Testis (tissue), 3 donors: ENCODE data around the gene CHRNA1. TPM values are rescaled to one million over a fixed set of nuclear protein-coding genes. Genes with fewer than 3 reads are reported as not detected.

Experiments
- DNase-seq: peaks from one replicate; pipeline ENCODE4 v3.0.0-alpha.2; 2019
- H3K27ac ChIP-seq, 2 donors: fragments of 200-600 bp; sonication (generic); one replicate each; pipeline ENCODE4 v1.5.1; 2019
- H3K27me3 ChIP-seq: fragments of 200-600 bp; sonication (generic); one replicate; pipeline ENCODE4 v1.5.1; 2019
- H3K36me3 ChIP-seq: fragments of 200-600 bp; sonication (generic); one replicate; pipeline ENCODE4 v1.5.1; 2017; ENCODE audit warnings: low read depth; ENCODE audit errors: missing control alignments
- H3K4me1 ChIP-seq: fragments of 200-600 bp; sonication (generic); one replicate; pipeline ENCODE4 v1.5.1; 2019
- H3K4me3 ChIP-seq, 2 donors: fragments of 200-600 bp; sonication (generic); one replicate each; pipeline ENCODE4 v1.5.1; 2017 to 2019
- H3K9me3 ChIP-seq: fragments of 200-600 bp; sonication (generic); one replicate; pipeline ENCODE4 v1.5.1; 2017
- CTCF ChIP-seq, 3 experiments: fragments of 450-650 bp in 2 of 3; fragments of 200-600 bp in 1 of 3; sonication (generic) in 1 of 3; IDR thresholded peaks; one replicate each; pipeline ENCODE4 v1.5.1; 2016 to 2019; ENCODE audit warnings: antibody characterized with exemption in 3 of 3, mild to moderate bottlenecking in 2 of 3, moderate library complexity in 1 of 3
- POLR2A ChIP-seq: fragments of 450-650 bp; IDR thresholded peaks from one replicate; pipeline ENCODE4 v1.6.1; 2017; ENCODE audit warnings: antibody characterized with exemption, mild to moderate bottlenecking, moderate library complexity
- whole genome bisulfite sequencing, 2 donors: methylation state at CpG; one replicate each; pipeline ENCODE4 v1.1.5; 2018; 5-methylcytosine and 5-hydroxymethylcytosine counted together
- intact Hi-C: fragments of 100-400 bp; cut with DNase I; formaldehyde crosslinking; loops from one replicate; pipeline ENCODE4 v1.15.1; 2023; ENCODE audit warnings: low total_unique reads
- polyA plus RNA-seq: library from polyadenylated mRNA; stranded (reverse); fragments of 350-450 nt; fragmentation: Illumina TruSeq; extraction: RNeasy Lipid Tissue Mini Kit (QIAGEN cat#74804); gene quantifications from one replicate; pipeline ENCODE4 v1.2.3, GENCODE V29; 2014; ENCODE audit warnings: low read depth, low replicate concordance; ENCODE audit not compliant: insufficient read depth
- total RNA-seq, 2 donors: library from RNA; depleted of rRNA; stranded (reverse); fragments of >200 nt; gene quantifications; one replicate each; pipeline ENCODE4 v1.2.3, GENCODE V29; 2016

Gene CHRNA1
- total and polyA plus RNA-seq, 3 donors from 2014 or later = 0.25 to 2.7 (median 1.2) TPM

DNA sequence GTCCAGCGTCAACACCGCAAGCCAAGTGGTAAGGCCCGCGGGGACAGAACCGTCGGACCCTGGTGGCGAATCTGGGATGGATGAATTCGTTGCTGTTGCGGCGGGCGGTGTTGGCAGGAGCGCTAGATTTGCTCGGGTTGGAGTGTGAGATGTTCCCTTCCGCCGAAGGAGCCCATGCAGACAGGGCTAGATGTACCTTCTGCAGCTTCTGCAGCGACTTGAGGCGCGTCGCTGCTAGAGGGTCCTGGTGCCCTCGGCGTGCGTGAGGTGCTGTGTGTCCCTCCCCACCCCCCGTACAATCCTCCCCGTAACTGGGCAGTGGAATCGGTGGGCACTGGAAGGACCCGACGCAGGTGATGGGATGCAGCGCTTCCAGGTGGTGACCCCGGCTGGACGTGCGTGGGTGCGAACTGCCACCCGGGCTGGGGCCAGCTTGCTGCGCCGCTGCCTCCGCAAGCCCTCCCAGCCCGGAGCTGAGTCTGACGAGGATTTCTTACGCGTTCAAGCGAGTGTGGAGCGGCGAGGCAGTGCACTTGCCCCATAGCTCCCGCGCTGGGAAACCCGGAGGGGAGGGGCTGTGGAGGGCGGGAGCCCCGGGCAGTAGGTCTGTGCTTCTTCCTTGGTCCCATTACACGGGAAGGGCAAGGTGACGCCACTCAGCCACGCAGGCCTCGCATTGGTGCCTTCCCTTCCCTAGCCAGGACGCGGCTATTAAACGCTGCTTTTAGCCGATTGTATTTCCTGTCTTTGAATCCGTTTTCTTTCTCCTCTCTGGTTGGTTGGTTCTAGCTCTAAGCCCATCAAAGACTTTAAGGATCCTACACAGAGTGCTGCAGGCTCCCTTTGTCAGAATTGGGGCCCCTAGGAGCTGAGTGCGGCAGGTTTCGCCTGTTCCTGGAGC is 34.2 kb downstream of the CHRNA1 start:
- Histone ChIP-seq H3K4me1 (no peaks in the 10 kb centered on the region), H3K27ac (no peak overlapping the region), H3K4me3 (peak overlapping the region; percentile 36 to 57), H3K27me3 (no peaks in the 10 kb centered on the region), H3K9me3 (no peaks in the 10 kb centered on the region), H3K36me3 (no peaks in the 10 kb centered on the region)
- DNase-seq = peak; percentile 21
- no peak for TF ChIP-seq POLR2A
- TF ChIP-seq CTCF (IDR thresholded peaks at IDR 0.05) = no peak
- 5 to 18% methylated on average over 5 to 52 of the region's 59 CpGs for WGBS, 2 donors
- intact Hi-C loops = no loop called here

- intact Hi-C loops = no loop called here
- no peaks in the 10 kb centered on the region for H3K4me1 ChIP-seq
- no peaks in the 10 kb centered on the region for H3K36me3 ChIP-seq
- H3K9me3 ChIP-seq = no peaks in the 10 kb centered on the region
- no peaks in the 10 kb centered on the region for H3K27me3 ChIP-seq
- DNase-seq = no peak
- TF ChIP-seq POLR2A (no peak), CTCF (IDR thresholded peaks at IDR 0.05) (no peak)
- H3K4me3 ChIP-seq = no peak overlapping the region
- no peak overlapping the region for H3K27ac ChIP-seq
- 63 to 89% methylated on average over 9 of the region's 9 CpGs for WGBS, 2 donors
Observed at GRCh38 chr2:174728096-174728495, 36.2 kb downstream of the CHRNA1 start.

DNA sequence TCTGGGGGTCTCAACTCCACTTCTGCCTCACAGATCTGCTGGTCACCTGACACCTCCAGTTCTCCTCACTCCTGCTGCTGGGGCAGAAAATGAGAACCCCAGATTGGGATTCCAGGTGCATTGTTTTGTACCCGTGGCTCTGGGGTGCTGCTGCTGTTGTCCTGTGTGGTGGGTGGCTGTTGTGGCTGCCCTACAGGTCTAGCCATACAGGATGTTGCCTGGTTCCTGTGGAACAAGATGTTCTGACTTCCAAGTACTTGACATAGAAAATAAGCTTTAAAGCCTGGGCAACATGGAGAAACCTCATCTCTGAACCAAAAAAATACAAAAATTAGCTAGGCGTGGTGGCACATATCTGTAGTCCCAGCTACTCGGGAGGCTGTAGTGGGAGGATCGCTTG is 38.1 kb downstream of the CHRNA1 start:
- intact Hi-C loops = no loop called here
- Histone ChIP-seq H3K4me3 (no peak overlapping the region), H3K4me1 (no peaks in the 10 kb centered on the region), H3K27ac (no peak overlapping the region), H3K9me3 (no peaks in the 10 kb centered on the region), H3K36me3 (no peaks in the 10 kb centered on the region), H3K27me3 (no peaks in the 10 kb centered on the region)
- no peak for DNase-seq
- WGBS, 2 donors = 49 to 59% methylated on average over 4 of the region's 4 CpGs
- TF ChIP-seq CTCF (IDR thresholded peaks at IDR 0.05) (no peak), POLR2A (no peak)

- intact Hi-C loops = no loop called here
Observed at GRCh38 chr2:174722942-174723592, 41.2 kb downstream of the CHRNA1 start.

More at GRCh38 chr2:174722942-174723592, 41.2 kb downstream of the CHRNA1 start:
- Histone ChIP-seq H3K9me3 (no peaks in the 10 kb centered on the region), H3K4me1 (no peaks in the 10 kb centered on the region), H3K27me3 (no peaks in the 10 kb centered on the region), H3K27ac (no peak overlapping the region), H3K4me3 (no peak overlapping the region), H3K36me3 (no peaks in the 10 kb centered on the region)
- 91 to 100% methylated on average over 1 of the region's 1 CpG for WGBS, 2 donors
- no peak for TF ChIP-seq CTCF (IDR thresholded peaks at IDR 0.05)
- TF ChIP-seq POLR2A = no peak
- DNase-seq = no peak
